B cell (primary cell): ENCODE data around the gene SERPINA4.

Experiments used
- CTCF ChIP-seq: fragments of 200-600 bp; IDR thresholded peaks from one replicate; pipeline ENCODE4 v1.8.0; 2022; ENCODE audit warnings: antibody characterized with exemption, mild to moderate bottlenecking
- EZH2 ChIP-seq: IDR thresholded peaks from 2 replicates; pipeline ENCODE4 v1.6.1; 2012; ENCODE audit warnings: borderline replicate concordance, low read depth, mild to moderate bottlenecking, moderate library complexity, low read length; ENCODE audit not compliant: insufficient read depth, poor library complexity, severe bottlenecking

DNA sequence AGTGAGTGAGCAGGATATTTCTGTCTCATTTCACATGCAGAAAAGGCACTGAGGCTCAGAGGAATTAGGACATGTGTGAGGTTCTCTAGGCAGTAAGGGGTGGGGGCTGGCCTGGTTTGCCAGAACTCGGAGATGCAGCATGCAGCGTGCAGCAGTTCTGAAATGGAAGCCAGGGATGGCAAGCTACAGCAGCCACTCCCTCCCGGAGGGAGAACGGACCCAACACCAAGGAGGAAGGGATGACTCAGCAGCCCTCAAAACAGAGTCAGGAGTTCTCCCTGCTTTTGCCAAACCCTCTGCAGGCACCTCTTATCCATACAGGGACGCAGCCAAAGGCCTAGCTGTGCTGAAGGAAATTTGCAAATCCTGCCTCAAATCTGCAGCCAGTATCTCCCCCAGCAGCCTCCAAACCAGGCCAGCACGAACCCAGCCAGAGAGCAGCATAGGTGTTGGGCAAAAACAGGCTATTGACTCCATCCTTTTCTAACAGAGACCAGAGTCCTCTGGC is 40.7 kb downstream of the SERPINA4 start:
- no peak for TF ChIP-seq CTCF
- TF ChIP-seq EZH2 = no peak
